ENCODE results near the gene REXO4. TPM values are rescaled to one million over a fixed set of nuclear protein-coding genes. Genes with fewer than 3 reads are reported as not detected.

Gene REXO4
- total and polyA plus RNA-seq, 2 donors (not counting 3 experiments of a cell fraction or from before 2014, with no cell fraction given), result 19.5 to 29.5 TPM

DNA sequence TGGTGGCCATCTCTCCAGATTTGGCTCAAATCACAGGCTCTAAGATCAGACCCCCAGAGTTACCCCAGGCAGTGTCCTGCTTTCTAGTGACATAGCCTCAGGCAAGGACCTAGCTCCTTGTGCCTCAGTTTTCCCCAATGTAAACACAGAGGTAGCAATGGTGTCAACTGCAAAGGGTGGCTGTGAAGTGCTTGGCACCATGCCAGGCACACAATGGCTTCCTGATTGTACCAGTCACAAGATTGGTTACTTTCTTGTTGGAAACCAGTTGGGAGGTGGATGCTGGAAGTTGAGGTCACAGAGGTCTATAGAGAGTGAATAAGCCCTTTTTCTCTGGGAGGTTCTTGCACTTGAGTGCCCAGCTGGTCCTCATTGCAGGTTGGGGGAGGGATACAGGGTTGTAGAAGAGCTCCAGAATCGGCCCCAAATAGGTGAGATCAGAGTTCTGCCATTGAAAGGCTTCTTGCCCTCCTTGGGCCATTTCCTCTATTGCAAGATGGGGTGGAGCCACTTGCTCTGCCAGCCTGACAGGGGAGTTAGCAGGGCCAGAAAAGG is 39.3 kb downstream of the REXO4 start:
- Histone ChIP-seq H3K9me3 (replicated peaks; ENCODE audit: control insufficient read depth, insufficient read depth, low read length) (no peaks in the 10 kb centered on the region), H3K9ac (replicated peaks; ENCODE audit: extremely low read depth, insufficient read depth, low read length) (no peak overlapping the region), H3K27ac (ENCODE audit: insufficient read depth, low read depth, low read length) (no peak overlapping the region), H3K36me3 (ENCODE audit: control insufficient read depth in 2 of 2, extremely low read depth in 1 of 2, insufficient read depth in 2 of 2, low read length in 2 of 2) (no peaks in the 10 kb centered on the region), H2AFZ (ENCODE audit: low read depth, low read length) (no peak overlapping the region), H4K20me1 (replicated peaks; ENCODE audit: control insufficient read depth, extremely low read depth, insufficient read depth, low read length) (peaks cover 2% of the 10 kb centered on the region), H3K79me2 (ENCODE audit: control insufficient read depth, insufficient read depth, low read length) (peaks cover 23% of the 10 kb centered on the region), H3K4me2 (ENCODE audit: insufficient read depth, low read length) (no peak overlapping the region), H3K4me3 (replicated peaks in 1 of 3; ENCODE audit: insufficient read depth in 1 of 3, low read depth in 1 of 3, low read length in 3 of 3) (no peak overlapping the region), H3K27me3 (ENCODE audit: control insufficient read depth in 2 of 2, insufficient read depth in 2 of 2, low read length in 2 of 2) (no peaks in the 10 kb centered on the region), H3K9me1 (replicated peaks; ENCODE audit: control insufficient read depth, extremely low read depth, insufficient read depth, low read length) (no peaks in the 10 kb centered on the region), H3K4me1 (ENCODE audit: control insufficient read depth, extremely low read depth, insufficient read depth, low read length) (peaks cover 10% of the 10 kb centered on the region)
- DNase-seq (ENCODE audit: low read depth, low spot score) (no peak), FAIRE-seq (no peak)
- CTCF ChIA-PET, result interaction anchor here (0.9 to 3.2 kb wide), 4 partner anchors 16 to 108 kb away, joined by 3 to 10 read pairs (median 3); partner anchors contain the start of genes MED22 and RPL7A
- intact Hi-C loops (cut with micrococcal nuclease), result no loop called here
- dilution Hi-C loops (cut with MboI; ENCODE audit: extremely low pct_ligation_motif_present, low sequenced_read_pairs), result no loop called here
- TF ChIP-seq, protein P1, sequence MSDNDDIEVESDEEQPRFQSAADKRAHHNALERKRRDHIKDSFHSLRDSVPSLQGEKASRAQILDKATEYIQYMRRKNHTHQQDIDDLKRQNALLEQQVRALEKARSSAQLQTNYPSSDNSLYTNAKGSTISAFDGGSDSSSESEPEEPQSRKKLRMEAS (IDR thresholded peaks at IDR 0.05; ENCODE audit: insufficient read depth, insufficient read length), result no peak
- TF ChIP-seq EZH2 (IDR thresholded peaks at IDR 0.05; ENCODE audit: borderline replicate concordance, low read depth, low read length, severe bottlenecking) (no peak), FOS (IDR thresholded peaks at IDR 0.05; ENCODE audit: borderline replicate concordance, insufficient read depth, low read length) (no peak), POLR2A (IDR thresholded peaks at IDR 0.05; ENCODE audit: low read depth, low read length) (no peak), MYC (IDR thresholded peaks at IDR 0.05; ENCODE audit: low read depth, low read length) (no peak), JUN (IDR thresholded peaks at IDR 0.05; ENCODE audit: borderline replicate concordance, insufficient read depth, insufficient read length, low read depth) (no peak), POLR2AphosphoS5 (IDR thresholded peaks at IDR 0.05; ENCODE audit: insufficient read depth, low read depth, low read length) (no peak), GATA2 (IDR thresholded peaks at IDR 0.05; ENCODE audit: insufficient read depth, insufficient read length, low read depth, low read length) (no peak)
- TF ChIP-seq, protein P2, sequence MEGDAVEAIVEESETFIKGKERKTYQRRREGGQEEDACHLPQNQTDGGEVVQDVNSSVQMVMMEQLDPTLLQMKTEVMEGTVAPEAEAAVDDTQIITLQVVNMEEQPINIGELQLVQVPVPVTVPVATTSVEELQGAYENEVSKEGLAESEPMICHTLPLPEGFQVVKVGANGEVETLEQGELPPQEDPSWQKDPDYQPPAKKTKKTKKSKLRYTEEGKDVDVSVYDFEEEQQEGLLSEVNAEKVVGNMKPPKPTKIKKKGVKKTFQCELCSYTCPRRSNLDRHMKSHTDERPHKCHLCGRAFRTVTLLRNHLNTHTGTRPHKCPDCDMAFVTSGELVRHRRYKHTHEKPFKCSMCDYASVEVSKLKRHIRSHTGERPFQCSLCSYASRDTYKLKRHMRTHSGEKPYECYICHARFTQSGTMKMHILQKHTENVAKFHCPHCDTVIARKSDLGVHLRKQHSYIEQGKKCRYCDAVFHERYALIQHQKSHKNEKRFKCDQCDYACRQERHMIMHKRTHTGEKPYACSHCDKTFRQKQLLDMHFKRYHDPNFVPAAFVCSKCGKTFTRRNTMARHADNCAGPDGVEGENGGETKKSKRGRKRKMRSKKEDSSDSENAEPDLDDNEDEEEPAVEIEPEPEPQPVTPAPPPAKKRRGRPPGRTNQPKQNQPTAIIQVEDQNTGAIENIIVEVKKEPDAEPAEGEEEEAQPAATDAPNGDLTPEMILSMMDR (IDR thresholded peaks at IDR 0.05; ENCODE audit: extremely low read depth in 1 of 2, insufficient read depth in 1 of 2, low read depth in 1 of 2, low read length in 2 of 2), result no peak
- no TSS peak for BruUV-seq (replicated peaks)
- POLR2A ChIA-PET, result no interaction called here

All from endothelial cell of umbilical vein (primary cell).